Smooth muscle cell (in vitro differentiated cells): ENCODE results near the gene PDE4D. TPM values are rescaled to one million over a fixed set of nuclear protein-coding genes. Genes with fewer than 3 reads are reported as not detected.

Source experiments
- DNase-seq: peaks from one replicate; lab custom pipeline; 2025; ENCODE audit not compliant: unreplicated experiment; lab: John Stamatoyannopoulos, UW
- H2AFZ ChIP-seq: fragments of 200-600 bp; sonication (generic); 2 replicates; pipeline ENCODE4 v1.6.0; 2016; ENCODE audit warnings: antibody characterized with exemption, low read depth, mild to moderate bottlenecking
- H3F3A ChIP-seq: fragments of 200-600 bp; sonication (generic); 2 replicates; pipeline ENCODE4 v1.6.0; 2017; ENCODE audit warnings: antibody characterized with exemption, low read depth
- H3K27ac ChIP-seq: fragments of 200-600 bp; sonication (generic); 2 replicates; pipeline ENCODE4 v1.5.1; 2016; ENCODE audit warnings: low read depth, mild to moderate bottlenecking
- H3K27me3 ChIP-seq: fragments of 200-600 bp; sonication (generic); 2 replicates; pipeline ENCODE4 v1.6.1; 2016; ENCODE audit warnings: low read depth, mild to moderate bottlenecking
- H3K36me3 ChIP-seq: fragments of 200-600 bp; sonication (generic); 2 replicates; pipeline ENCODE4 v1.5.1; 2016; ENCODE audit warnings: low read depth
- H3K4me1 ChIP-seq: fragments of 200-600 bp; sonication (generic); 2 replicates; pipeline ENCODE4 v1.5.1; 2016; ENCODE audit warnings: low read depth
- H3K4me2 ChIP-seq: fragments of 200-600 bp; sonication (generic); 2 replicates; pipeline ENCODE4 v1.6.0; 2016; ENCODE audit warnings: mild to moderate bottlenecking
- H3K4me3 ChIP-seq: fragments of 200-600 bp; sonication (generic); 2 replicates; pipeline ENCODE4 v1.5.1; 2016; ENCODE audit warnings: mild to moderate bottlenecking
- H3K79me2 ChIP-seq: fragments of 200-600 bp; sonication (generic); 2 replicates; pipeline ENCODE4 v1.6.0; 2016; ENCODE audit warnings: low read depth, mild to moderate bottlenecking
- H3K9ac ChIP-seq: fragments of 200-600 bp; sonication (generic); 2 replicates; pipeline ENCODE4 v1.6.0; 2016; ENCODE audit warnings: low read depth
- H3K9me3 ChIP-seq: fragments of 200-600 bp; sonication (generic); replicated peaks from 2 replicates; pipeline ENCODE4 v1.5.1; 2016; ENCODE audit warnings: low read depth
- H4K20me1 ChIP-seq: fragments of 200-600 bp; sonication (generic); 2 replicates; pipeline ENCODE4 v1.6.0; 2016; ENCODE audit warnings: low read depth
- WGBS: methylation state at CpG from one replicate; pipeline ENCODE4 v1.1.7; 2016; ENCODE audit warnings: low lambda C conversion rate; 5-methylcytosine and 5-hydroxymethylcytosine counted together
- polyA plus RNA-seq: library from polyadenylated mRNA; unstranded; fragments of >200 nt; fragmentation: Nextera tagmentation; extraction: Ambion mirVana; gene quantifications from 2 replicates; pipeline ENCODE4 v1.2.1, GENCODE V29; 2016
- total RNA-seq: library from RNA; depleted of rRNA; stranded (reverse); fragments of >200 nt; gene quantifications from 2 replicates; pipeline ENCODE4 v1.2.3, GENCODE V29; 2014
- TF ChIP-seq, protein P1 (sequence below): fragments of 200-600 bp; sonication (generic); IDR thresholded peaks from 2 replicates; pipeline ENCODE4 v1.5.1; 2017; ENCODE audit warnings: borderline replicate concordance, mild to moderate bottlenecking, antibody characterized with exemption; ENCODE audit not compliant: insufficient read depth, poor library complexity, severe bottlenecking

PDE4D gene
- total and polyA plus RNA-seq, 2 experiments from 2014 or later = 16.4 to 61.0 TPM

DNA sequence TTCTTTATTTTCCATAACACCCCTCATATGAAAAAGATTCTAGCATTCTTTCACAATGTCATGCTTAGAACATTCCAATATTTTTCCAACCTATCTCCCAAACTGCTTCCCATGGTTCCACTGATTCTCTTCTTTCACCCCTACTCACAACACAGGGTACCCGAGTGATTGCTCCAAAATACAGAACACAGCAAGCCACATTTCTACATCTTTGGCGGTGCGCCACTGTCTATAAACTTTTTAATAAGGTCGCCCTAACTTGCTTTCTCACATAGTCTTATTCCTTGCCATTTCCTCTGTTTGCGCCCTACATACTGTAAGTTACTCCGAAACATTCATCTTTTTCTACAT lies 793.6 kb downstream of the PDE4D start:
- Histone ChIP-seq H3K79me2 (no peaks in the 10 kb centered on the region), H3K9ac (no peak overlapping the region), H3K27ac (peak overlapping the region; percentile 64), H3K9me3 (no peaks in the 10 kb centered on the region), H3K27me3 (no peaks in the 10 kb centered on the region), H3K4me2 (peak overlapping the region; percentile 39), H3K4me3 (no peak overlapping the region), H3K36me3 (no peaks in the 10 kb centered on the region), H3K4me1 (peaks cover 8% of the 10 kb centered on the region), H3F3A (peaks cover 11% of the 10 kb centered on the region), H4K20me1 (no peaks in the 10 kb centered on the region), H2AFZ (no peak overlapping the region)
- DNase-seq = no peak
- WGBS = 97% methylated on average over 6 of the region's 6 CpGs
- TF ChIP-seq, protein P1, sequence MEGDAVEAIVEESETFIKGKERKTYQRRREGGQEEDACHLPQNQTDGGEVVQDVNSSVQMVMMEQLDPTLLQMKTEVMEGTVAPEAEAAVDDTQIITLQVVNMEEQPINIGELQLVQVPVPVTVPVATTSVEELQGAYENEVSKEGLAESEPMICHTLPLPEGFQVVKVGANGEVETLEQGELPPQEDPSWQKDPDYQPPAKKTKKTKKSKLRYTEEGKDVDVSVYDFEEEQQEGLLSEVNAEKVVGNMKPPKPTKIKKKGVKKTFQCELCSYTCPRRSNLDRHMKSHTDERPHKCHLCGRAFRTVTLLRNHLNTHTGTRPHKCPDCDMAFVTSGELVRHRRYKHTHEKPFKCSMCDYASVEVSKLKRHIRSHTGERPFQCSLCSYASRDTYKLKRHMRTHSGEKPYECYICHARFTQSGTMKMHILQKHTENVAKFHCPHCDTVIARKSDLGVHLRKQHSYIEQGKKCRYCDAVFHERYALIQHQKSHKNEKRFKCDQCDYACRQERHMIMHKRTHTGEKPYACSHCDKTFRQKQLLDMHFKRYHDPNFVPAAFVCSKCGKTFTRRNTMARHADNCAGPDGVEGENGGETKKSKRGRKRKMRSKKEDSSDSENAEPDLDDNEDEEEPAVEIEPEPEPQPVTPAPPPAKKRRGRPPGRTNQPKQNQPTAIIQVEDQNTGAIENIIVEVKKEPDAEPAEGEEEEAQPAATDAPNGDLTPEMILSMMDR = no peak

DNA sequence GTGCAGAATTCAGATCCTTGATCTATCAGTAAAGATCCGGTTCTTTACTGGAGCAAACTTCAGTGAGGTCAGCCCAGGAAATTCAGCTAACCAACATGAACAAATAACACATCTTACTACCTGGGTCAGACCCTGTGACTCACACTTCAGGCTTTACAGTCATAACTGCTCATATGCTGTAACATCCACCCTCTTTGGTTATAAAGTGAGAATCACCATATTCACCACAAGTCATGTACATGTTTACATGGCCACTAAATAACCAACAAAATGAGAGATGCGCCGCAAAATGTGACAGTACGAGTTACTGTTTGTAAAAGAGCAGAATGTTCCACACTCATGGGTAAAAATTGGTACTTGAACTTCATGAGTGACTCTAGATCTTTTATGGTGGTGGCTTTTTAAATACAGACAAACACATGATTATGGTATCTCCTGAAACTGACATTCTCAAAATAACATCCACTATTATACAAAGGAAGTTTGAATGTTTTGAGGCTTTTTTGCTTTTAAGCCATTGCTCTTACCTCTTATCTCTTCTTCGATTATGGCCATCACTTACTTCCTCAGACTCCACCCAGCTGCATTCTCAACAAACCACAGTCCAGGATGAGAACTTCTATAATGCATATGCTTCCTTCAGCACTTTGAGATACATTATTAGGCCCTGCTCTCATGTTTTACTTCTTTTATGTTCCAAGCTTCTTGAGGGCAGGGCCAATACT lies 794.1 kb downstream of the PDE4D start:
- Histone ChIP-seq H3K79me2 (no peaks in the 10 kb centered on the region), H3K4me3 (no peak overlapping the region), H2AFZ (no peak overlapping the region), H3K36me3 (no peaks in the 10 kb centered on the region), H4K20me1 (no peaks in the 10 kb centered on the region), H3K9ac (no peak overlapping the region), H3K27me3 (no peaks in the 10 kb centered on the region), H3F3A (peaks cover 5% of the 10 kb centered on the region), H3K9me3 (no peaks in the 10 kb centered on the region), H3K4me2 (peak overlapping the region; percentile 39), H3K4me1 (peaks cover 2% of the 10 kb centered on the region), H3K27ac (peak overlapping the region; percentile 64)
- WGBS = 65% methylated on average over 5 of the region's 5 CpGs
- DNase-seq = no peak
- TF ChIP-seq, protein P1 = no peak

DNA sequence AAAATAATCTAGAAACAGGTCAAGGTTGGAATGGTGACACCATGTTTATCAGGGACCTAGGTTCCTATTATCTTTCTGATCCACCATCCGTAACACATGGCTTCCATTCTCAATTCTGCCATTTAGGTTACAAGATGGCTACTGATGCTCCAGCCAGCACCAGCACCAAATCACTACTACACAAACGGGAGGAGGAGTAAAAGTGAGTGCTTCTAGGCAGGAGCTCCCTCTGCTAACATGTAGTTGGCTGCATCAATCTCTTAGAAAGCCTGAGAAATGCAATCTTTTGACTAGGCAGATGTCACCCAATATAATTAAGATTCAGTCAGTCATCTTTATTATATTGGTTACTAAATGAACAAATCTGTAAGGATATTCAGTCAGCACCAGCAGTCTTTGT lies 794.8 kb downstream of the PDE4D start:
- no peaks in the 10 kb centered on the region for H3K79me2 ChIP-seq
- H3F3A ChIP-seq = peaks cover 3% of the 10 kb centered on the region
- no peaks in the 10 kb centered on the region for H3K4me1 ChIP-seq
- no peak overlapping the region for H2AFZ ChIP-seq
- H3K4me2 ChIP-seq = peak overlapping the region; percentile 39
- DNase-seq = no peak
- no peaks in the 10 kb centered on the region for H3K36me3 ChIP-seq
- H3K9ac ChIP-seq = no peak overlapping the region
- no peaks in the 10 kb centered on the region for H3K9me3 ChIP-seq
- H4K20me1 ChIP-seq = no peaks in the 10 kb centered on the region
- TF ChIP-seq, protein P1 = no peak
- 97% methylated on average over 2 of the region's 2 CpGs for WGBS
- no peak overlapping the region for H3K4me3 ChIP-seq
- H3K27ac ChIP-seq = peak overlapping the region; percentile 64
- H3K27me3 ChIP-seq = no peaks in the 10 kb centered on the region

DNA sequence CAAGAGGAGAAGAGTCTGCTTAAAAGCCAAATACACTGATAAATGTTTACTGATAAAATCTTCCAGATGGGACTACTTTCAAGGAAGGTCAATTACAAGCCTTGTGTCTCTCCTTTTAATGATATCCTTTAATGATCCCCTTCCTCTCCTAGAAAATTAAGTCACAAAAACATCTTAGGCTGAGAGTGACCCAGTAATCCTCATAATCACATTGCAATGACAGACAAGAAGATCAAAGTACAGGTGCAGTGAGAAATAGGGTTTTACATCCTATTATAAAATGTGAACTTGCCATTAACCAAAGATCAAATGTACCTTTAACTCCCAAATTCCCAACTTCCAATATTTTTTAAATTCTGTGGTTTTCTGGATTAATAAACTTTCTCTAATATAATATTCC lies 795.8 kb downstream of the PDE4D start:
- peak overlapping the region; percentile 63 for H3K27ac ChIP-seq
- H3K4me3 ChIP-seq = no peak overlapping the region
- no peaks in the 10 kb centered on the region for H3K27me3 ChIP-seq
- H3K4me2 ChIP-seq = peak overlapping the region; percentile 61
- H3K79me2 ChIP-seq = no peaks in the 10 kb centered on the region
- H3K9ac ChIP-seq = peak overlapping the region; percentile 6
- TF ChIP-seq, protein P1 = no peak
- no peaks in the 10 kb centered on the region for H4K20me1 ChIP-seq
- no peaks in the 10 kb centered on the region for H3K36me3 ChIP-seq
- H3K4me1 ChIP-seq = no peaks in the 10 kb centered on the region
- no peaks in the 10 kb centered on the region for H3K9me3 ChIP-seq
- no peak for DNase-seq
- no peak overlapping the region for H2AFZ ChIP-seq
- H3F3A ChIP-seq = peaks cover 3% of the 10 kb centered on the region
